ENCODE results near the gene CBARP. TPM values are rescaled to one million over a fixed set of nuclear protein-coding genes. Genes with fewer than 3 reads are reported as not detected.

Gene CBARP
- total and polyA plus RNA-seq, 9 of the 15 experiments (the other 6 are each of a cell fraction or from before 2014, with no cell fraction given), result 0.03 to 8.9 (median 1.2) TPM; not detected in 1

- TF ChIP-seq, protein P1, sequence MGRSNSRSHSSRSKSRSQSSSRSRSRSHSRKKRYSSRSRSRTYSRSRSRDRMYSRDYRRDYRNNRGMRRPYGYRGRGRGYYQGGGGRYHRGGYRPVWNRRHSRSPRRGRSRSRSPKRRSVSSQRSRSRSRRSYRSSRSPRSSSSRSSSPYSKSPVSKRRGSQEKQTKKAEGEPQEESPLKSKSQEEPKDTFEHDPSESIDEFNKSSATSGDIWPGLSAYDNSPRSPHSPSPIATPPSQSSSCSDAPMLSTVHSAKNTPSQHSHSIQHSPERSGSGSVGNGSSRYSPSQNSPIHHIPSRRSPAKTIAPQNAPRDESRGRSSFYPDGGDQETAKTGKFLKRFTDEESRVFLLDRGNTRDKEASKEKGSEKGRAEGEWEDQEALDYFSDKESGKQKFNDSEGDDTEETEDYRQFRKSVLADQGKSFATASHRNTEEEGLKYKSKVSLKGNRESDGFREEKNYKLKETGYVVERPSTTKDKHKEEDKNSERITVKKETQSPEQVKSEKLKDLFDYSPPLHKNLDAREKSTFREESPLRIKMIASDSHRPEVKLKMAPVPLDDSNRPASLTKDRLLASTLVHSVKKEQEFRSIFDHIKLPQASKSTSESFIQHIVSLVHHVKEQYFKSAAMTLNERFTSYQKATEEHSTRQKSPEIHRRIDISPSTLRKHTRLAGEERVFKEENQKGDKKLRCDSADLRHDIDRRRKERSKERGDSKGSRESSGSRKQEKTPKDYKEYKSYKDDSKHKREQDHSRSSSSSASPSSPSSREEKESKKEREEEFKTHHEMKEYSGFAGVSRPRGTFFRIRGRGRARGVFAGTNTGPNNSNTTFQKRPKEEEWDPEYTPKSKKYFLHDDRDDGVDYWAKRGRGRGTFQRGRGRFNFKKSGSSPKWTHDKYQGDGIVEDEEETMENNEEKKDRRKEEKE (IDR thresholded peaks at IDR 0.05; ENCODE audit: borderline replicate concordance in 1 of 2, control insufficient read depth in 1 of 2, low read depth in 2 of 2, low read length in 1 of 2), result no peak
- TF ChIP-seq ZFP1 (CRISPR knock-in tag; IDR thresholded peaks at IDR 0.05) (no peak), FOXP4 (CRISPR knock-in tag; IDR thresholded peaks at IDR 0.05; ENCODE audit: borderline replicate concordance) (no peak), TAL1 (IDR thresholded peaks at IDR 0.05) (no peak), CBX2 (IDR thresholded peaks at IDR 0.05; ENCODE audit: insufficient read depth, low read length, poor library complexity, severe bottlenecking) (no peak), CTCF (IDR thresholded peaks at IDR 0.05 in 2 of 3, conservative IDR thresholded peaks at IDR 0.05 in 1 of 3; ENCODE audit: insufficient read depth in 2 of 3, low read depth in 1 of 3, low read length in 3 of 3) (peak; percentile 31 to 39 (median 38); a peak in 5 of 6 replicates), POLR2A (conservative IDR thresholded peaks at IDR 0.05) (peak; percentile 48; the same call in 1 of the 2 replicates), GTF2E2 (tag; IDR thresholded peaks at IDR 0.05) (no peak), NR2F6 (CRISPR knock-in tag; IDR thresholded peaks at IDR 0.05) (no peak), ZSCAN29 (IDR thresholded peaks at IDR 0.05) (no peak), NFE2 (IDR thresholded peaks at IDR 0.05; ENCODE audit: low read depth) (no peak), SREBF2 (CRISPR knock-in tag; IDR thresholded peaks at IDR 0.05) (no peak), NCOA4 (IDR thresholded peaks at IDR 0.05; ENCODE audit: partially characterized antibody) (no peak), SMC3 (conservative IDR thresholded peaks at IDR 0.05; ENCODE audit: insufficient read depth, low read depth, low read length) (no peak), ZNF232 (CRISPR knock-in tag; IDR thresholded peaks at IDR 0.05) (no peak), ZZZ3 (IDR thresholded peaks at IDR 0.05) (no peak), TEAD1 (CRISPR knock-in tag; IDR thresholded peaks at IDR 0.05) (no peak), ZNF79 (CRISPR knock-in tag; IDR thresholded peaks at IDR 0.05; ENCODE audit: low read depth) (no peak)
- TF ChIP-seq, protein P2, sequence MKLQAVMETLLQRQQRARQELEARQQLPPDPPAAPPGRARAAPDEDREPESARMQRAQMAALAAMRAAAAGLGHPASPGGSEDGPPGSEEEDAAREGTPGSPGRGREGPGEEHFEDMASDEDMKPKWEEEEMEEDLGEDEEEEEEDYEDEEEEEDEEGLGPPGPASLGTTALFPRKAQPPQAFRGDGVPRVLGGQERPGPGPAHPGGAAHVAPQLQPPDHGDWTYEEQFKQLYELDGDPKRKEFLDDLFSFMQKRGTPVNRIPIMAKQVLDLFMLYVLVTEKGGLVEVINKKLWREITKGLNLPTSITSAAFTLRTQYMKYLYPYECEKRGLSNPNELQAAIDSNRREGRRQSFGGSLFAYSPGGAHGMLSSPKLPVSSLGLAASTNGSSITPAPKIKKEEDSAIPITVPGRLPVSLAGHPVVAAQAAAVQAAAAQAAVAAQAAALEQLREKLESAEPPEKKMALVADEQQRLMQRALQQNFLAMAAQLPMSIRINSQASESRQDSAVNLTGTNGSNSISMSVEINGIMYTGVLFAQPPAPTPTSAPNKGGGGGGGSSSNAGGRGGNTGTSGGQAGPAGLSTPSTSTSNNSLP (IDR thresholded peaks at IDR 0.05; ENCODE audit: borderline replicate concordance, low read depth, low read length), result no peak
Observed at GRCh38 chr19:1274081-1274851, 36.5 kb upstream of the CBARP start (continued).

All from K562 (cell line).